GM23248 (cell line): ENCODE measurements around the gene AEBP1. TPM values are rescaled to one million over a fixed set of nuclear protein-coding genes. Genes with fewer than 3 reads are reported as not detected.
A peak's percentile ranks its signal among the peaks of the same experiment; 100 is the strongest.

Experiments
- DNase-seq: peaks from one replicate; pipeline ENCODE4 v3.0.0-alpha.2; 2015
- H2AFZ ChIP-seq: fragments of 200-600 bp; sonication (generic); 2 replicates; pipeline ENCODE4 v1.6.1; 2016; ENCODE audit warnings: antibody characterized with exemption
- H3F3A ChIP-seq: fragments of 200-600 bp; sonication (generic); 2 replicates; pipeline ENCODE4 v1.6.1; 2016; ENCODE audit warnings: mild to moderate bottlenecking, antibody characterized with exemption, mixed run types; ENCODE audit not compliant: insufficient read depth
- H3K27ac ChIP-seq: fragments of 200-600 bp; sonication (generic); 2 replicates; pipeline ENCODE4 v1.5.1; 2016; ENCODE audit warnings: mild to moderate bottlenecking
- H3K27me3 ChIP-seq: fragments of 200-600 bp; sonication (generic); replicated peaks from 2 replicates; pipeline ENCODE4 v1.6.1; 2016; ENCODE audit warnings: mild to moderate bottlenecking; ENCODE audit not compliant: insufficient read depth
- H3K36me3 ChIP-seq: fragments of 200-600 bp; sonication (generic); 2 replicates; pipeline ENCODE4 v1.6.1; 2016; ENCODE audit warnings: low read depth, mild to moderate bottlenecking
- H3K4me1 ChIP-seq: fragments of 200-600 bp; sonication (generic); 2 replicates; pipeline ENCODE4 v1.6.1; 2016; ENCODE audit warnings: mild to moderate bottlenecking; ENCODE audit not compliant: insufficient read depth
- H3K4me2 ChIP-seq: fragments of 200-600 bp; sonication (generic); one replicate; pipeline ENCODE4 v1.6.1; 2016; ENCODE audit warnings: mild to moderate bottlenecking; ENCODE audit not compliant: unreplicated experiment
- H3K4me3 ChIP-seq: fragments of 200-600 bp; sonication (generic); 2 replicates; pipeline ENCODE4 v1.5.1; 2016; ENCODE audit warnings: mild to moderate bottlenecking
- H3K79me2 ChIP-seq: fragments of 200-600 bp; sonication (generic); 2 replicates; pipeline ENCODE4 v1.6.1; 2016; ENCODE audit warnings: mild to moderate bottlenecking; ENCODE audit not compliant: insufficient read depth
- H3K9ac ChIP-seq: fragments of 200-600 bp; sonication (generic); 2 replicates; pipeline ENCODE4 v1.6.1; 2016; ENCODE audit warnings: mild to moderate bottlenecking
- H3K9me2 ChIP-seq: fragments of 200-600 bp; sonication (generic); 2 replicates; pipeline ENCODE4 v1.6.1; 2016; ENCODE audit warnings: mixed run types, mild to moderate bottlenecking, moderate library complexity; ENCODE audit not compliant: insufficient read depth
- H3K9me3 ChIP-seq: fragments of 200-600 bp; sonication (generic); one replicate; pipeline ENCODE4 v1.6.1; 2017; ENCODE audit warnings: low read depth
- H4K20me1 ChIP-seq: fragments of 200-600 bp; sonication (generic); 2 replicates; pipeline ENCODE4 v1.6.0; 2016; ENCODE audit not compliant: insufficient read depth
- EZH2 ChIP-seq: fragments of 200-600 bp; sonication (generic); IDR thresholded peaks from 2 replicates; pipeline ENCODE4 v1.6.1; 2018; ENCODE audit warnings: antibody characterized with exemption, mild to moderate bottlenecking; ENCODE audit not compliant: insufficient read depth, poor library complexity, severe bottlenecking
- EZH2phosphoT487 ChIP-seq: fragments of 200-600 bp; sonication (generic); IDR thresholded peaks from 2 replicates; pipeline ENCODE4 v1.6.1; 2018; ENCODE audit warnings: antibody characterized with exemption, moderate library complexity, mild to moderate bottlenecking, low read depth; ENCODE audit not compliant: insufficient read depth
- WGBS, 2 experiments: methylation state at CpG; one replicate each; pipeline ENCODE4 v1.1.6; 2015 to 2017; ENCODE audit warnings: low lambda C conversion rate in 2 of 2, low coverage in 1 of 2; ENCODE audit errors: missing lambda C conversion rate in 2 of 2; 5-methylcytosine and 5-hydroxymethylcytosine counted together
- in situ Hi-C: fragments of 300-500 bp; cut with MboI; formaldehyde crosslinking; loops from 2 replicates; pipeline ENCODE4 v1.15.0; 2020
- polyA plus RNA-seq: library from polyadenylated mRNA; unstranded; fragments of >200 nt; fragmentation: Nextera tagmentation; extraction: Ambion mirVana; gene quantifications from 2 replicates; pipeline ENCODE4 v1.2.1, GENCODE V29; 2016
- total RNA-seq: library from RNA; depleted of rRNA; stranded (reverse); fragments of >200 nt; shearing (Covaris generic); gene quantifications from 2 replicates; pipeline ENCODE4 v1.2.3, GENCODE V29; 2014

AEBP1 gene
- total and polyA plus RNA-seq, 2 experiments from 2014 or later = 46.6 to 53.0 TPM

- no peaks in the 10 kb centered on the region; the same call in 1 of the 2 replicates for H3K36me3 ChIP-seq
Measured at GRCh38 chr7:44078521-44078920, 25.6 kb upstream of the AEBP1 start.

GRCh38 chr7:44079331-44080021, 24.7 kb upstream of the AEBP1 start:
- Histone ChIP-seq H3F3A (peaks cover 26% of the 10 kb centered on the region; the same call in 1 of the 2 replicates), H3K4me2 (no peak overlapping the region), H3K4me3 (no peak overlapping the region), H2AFZ (no peak overlapping the region), H4K20me1 (no peaks in the 10 kb centered on the region), H3K9me2 (no peaks in the 10 kb centered on the region), H3K9ac (no peak overlapping the region), H3K27ac (no peak overlapping the region), H3K4me1 (peaks cover 23% of the 10 kb centered on the region), H3K36me3 (no peaks in the 10 kb centered on the region), H3K9me3 (no peaks in the 10 kb centered on the region), H3K79me2 (peaks cover 21% of the 10 kb centered on the region), H3K27me3 (no peaks in the 10 kb centered on the region)
- no peak for TF ChIP-seq EZH2
- no peak for TF ChIP-seq EZH2phosphoT487
- DNase-seq = no peak
- in situ Hi-C loops = loop anchor here (10.0 kb wide), 1 partner anchor 115 kb away; no protein-coding TSS in a partner anchor
- 83 to 93% methylated on average over 10 to 11 of the region's 11 CpGs for WGBS, 2 experiments

More at GRCh38 chr7:44078521-44078920, 25.6 kb upstream of the AEBP1 start:
- Histone ChIP-seq H3K27me3 (no peaks in the 10 kb centered on the region), H4K20me1 (no peaks in the 10 kb centered on the region), H3K4me2 (no peak overlapping the region), H3K9me2 (no peaks in the 10 kb centered on the region), H3K27ac (no peak overlapping the region), H3K9ac (no peak overlapping the region), H3F3A (peaks cover 24% of the 10 kb centered on the region; the same call in 1 of the 2 replicates), H3K4me3 (no peak overlapping the region), H3K9me3 (no peaks in the 10 kb centered on the region), H3K79me2 (peaks cover 21% of the 10 kb centered on the region), H3K4me1 (peaks cover 17% of the 10 kb centered on the region), H2AFZ (no peak overlapping the region)
- TF ChIP-seq EZH2phosphoT487 = no peak
- no peak for TF ChIP-seq EZH2
- in situ Hi-C loops = loop anchor here (10.0 kb wide), 1 partner anchor 116 kb away; no protein-coding TSS in a partner anchor
- 71 to 79% methylated on average over 8 of the region's 8 CpGs for WGBS, 2 experiments
- no peak for DNase-seq

DNA sequence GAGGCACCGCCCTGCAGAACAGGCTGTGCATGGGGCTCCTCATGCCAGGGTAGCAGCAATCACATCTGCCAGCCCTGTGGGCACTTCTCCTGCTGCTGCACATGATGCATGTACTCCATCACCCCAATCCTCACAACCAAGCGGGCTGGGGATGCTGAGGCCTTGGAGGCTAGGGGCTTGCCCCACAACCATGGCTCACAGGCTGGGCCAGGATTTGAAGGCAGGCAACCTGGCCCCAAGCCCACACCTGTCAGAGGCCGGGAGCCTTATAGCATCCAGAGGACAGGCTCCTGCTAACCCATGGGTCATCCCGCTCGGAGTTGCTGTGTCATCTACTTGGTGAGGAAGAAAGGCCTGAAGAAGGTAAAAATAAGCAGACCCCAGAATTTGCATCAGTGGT, 24.0 kb upstream of the AEBP1 start:
- 92 to 96% methylated on average over 4 to 5 of the region's 5 CpGs for WGBS, 2 experiments
- TF ChIP-seq EZH2 (no peak), EZH2phosphoT487 (no peak)
- H3K9ac ChIP-seq = no peak overlapping the region

GRCh38 chr7:44080686-44081265, 23.4 kb upstream of the AEBP1 start:
- Histone ChIP-seq H3K79me2 (peaks cover 21% of the 10 kb centered on the region), H3K4me1 (peaks cover 29% of the 10 kb centered on the region), H3K27ac (no peak overlapping the region), H3K9me2 (no peaks in the 10 kb centered on the region), H3K4me3 (peak overlapping the region; percentile 80), H3K4me2 (peak overlapping the region; percentile 71), H4K20me1 (no peaks in the 10 kb centered on the region), H3K36me3 (no peaks in the 10 kb centered on the region), H3K9me3 (no peaks in the 10 kb centered on the region), H2AFZ (no peak overlapping the region; the same call in 1 of the 2 replicates), H3K9ac (peak overlapping the region; percentile 84), H3K27me3 (no peaks in the 10 kb centered on the region), H3F3A (peaks cover 18% of the 10 kb centered on the region; the same call in 1 of the 2 replicates)
- TF ChIP-seq EZH2phosphoT487 = no peak
- no peak for TF ChIP-seq EZH2
- no peak for DNase-seq
- WGBS, 2 experiments = 62 to 74% methylated on average over 10 to 11 of the region's 11 CpGs
- in situ Hi-C loops = no loop called here

More for the DNA sequence above, 24.0 kb upstream of the AEBP1 start:
- H3F3A ChIP-seq = peaks cover 23% of the 10 kb centered on the region; the same call in 1 of the 2 replicates
- no peak overlapping the region for H3K4me3 ChIP-seq
- H4K20me1 ChIP-seq = no peaks in the 10 kb centered on the region
- H3K27ac ChIP-seq = no peak overlapping the region
- peaks cover 21% of the 10 kb centered on the region for H3K79me2 ChIP-seq
- in situ Hi-C loops = no loop called here
- no peaks in the 10 kb centered on the region for H3K27me3 ChIP-seq
- no peaks in the 10 kb centered on the region for H3K9me3 ChIP-seq
- no peaks in the 10 kb centered on the region for H3K9me2 ChIP-seq
- peaks cover 29% of the 10 kb centered on the region for H3K4me1 ChIP-seq
- no peak overlapping the region for H2AFZ ChIP-seq
- no peak for DNase-seq
- no peak overlapping the region for H3K4me2 ChIP-seq
- H3K36me3 ChIP-seq = no peaks in the 10 kb centered on the region
